GM21825 (cell line): ENCODE results near the gene TIPRL.
"Not testable (repeated sequence)": the region's sequence is repeated elsewhere in the genome, so short reads cannot be mapped to it uniquely, and the experiment has no call there.

Experiments
- ATAC-seq: cut with Tn5 transposase; IDR thresholded peaks from one replicate; pipeline ENCODE4 v1.9.1; 2021; ENCODE audit warnings: mild to moderate bottlenecking, moderate library complexity; ENCODE audit not compliant: unreplicated experiment

TIPRL gene

GRCh38 chr1:168207673-168208072 is 28.9 kb downstream of the TIPRL start:
- not testable (repeated sequence) for ATAC-seq

DNA sequence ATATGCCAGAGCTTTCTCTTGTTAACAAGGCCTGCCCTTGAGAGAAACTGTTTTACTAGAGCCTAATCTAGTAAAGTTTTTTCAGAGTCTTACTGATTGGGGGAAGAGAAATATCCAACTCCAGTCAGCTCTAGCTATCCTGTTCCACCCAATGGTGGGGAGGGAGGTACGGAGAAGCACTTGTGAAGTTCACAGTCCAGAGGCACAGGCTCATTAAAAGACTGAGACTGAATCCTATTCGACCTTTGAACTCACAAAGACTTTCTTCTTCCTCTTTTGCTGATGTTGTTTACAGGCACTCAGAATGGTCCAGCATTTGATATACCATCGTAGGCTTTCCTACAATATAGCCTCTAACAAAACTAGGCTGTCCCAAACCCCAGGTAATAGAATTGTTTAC is 31.6 kb downstream of the TIPRL start:
- ATAC-seq, result no peak

- ATAC-seq, result no peak
These were observed 34.6 kb downstream of the TIPRL start for GRCh38 chr1:168213349-168213748.

DNA sequence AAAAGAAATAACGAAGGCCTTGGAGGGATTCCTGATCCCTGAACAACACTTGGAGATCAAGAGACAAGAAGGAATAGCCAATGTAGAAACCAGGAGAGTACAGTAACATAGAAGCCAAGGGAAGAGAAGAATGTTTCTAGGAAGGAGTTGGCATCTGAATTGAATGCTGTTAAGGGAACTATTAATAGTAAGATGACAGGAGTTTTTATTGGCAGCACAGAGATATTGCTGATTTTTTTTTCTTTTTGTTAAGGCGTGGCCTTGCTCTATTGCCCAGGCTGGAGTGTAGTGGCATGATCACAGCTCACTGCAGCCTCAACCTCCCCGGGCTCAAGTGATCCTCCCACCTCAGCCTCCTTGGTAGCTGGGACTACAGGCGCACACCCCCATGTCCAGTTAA is 37.4 kb downstream of the TIPRL start:
- ATAC-seq, result no peak

GRCh38 chr1:168217664-168218063 is 38.9 kb downstream of the TIPRL start:
- no peak for ATAC-seq

GRCh38 chr1:168218658-168219057 is 39.9 kb downstream of the TIPRL start:
- ATAC-seq, result no peak

DNA sequence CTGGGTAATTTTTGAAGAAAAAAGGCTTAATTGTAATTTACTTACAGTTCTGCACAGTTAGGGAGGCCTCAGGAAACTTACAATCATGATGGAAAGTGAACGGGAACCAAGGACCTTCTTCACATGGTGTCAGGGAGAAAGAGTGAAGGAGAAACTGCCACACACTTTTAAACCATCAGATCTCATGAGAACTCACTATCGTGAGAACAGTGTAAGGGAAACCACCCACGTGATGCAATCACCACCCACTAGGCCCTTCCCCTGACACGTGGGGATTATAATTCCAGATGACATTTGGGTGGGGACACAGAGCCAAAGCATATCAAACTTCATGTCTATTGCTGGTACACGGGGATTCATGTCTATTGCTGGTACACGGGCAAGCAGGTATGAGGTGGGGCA is 41.7 kb downstream of the TIPRL start:
- ATAC-seq, result no peak

- ATAC-seq, result no peak
These were observed 42.5 kb downstream of the TIPRL start for GRCh38 chr1:168221275-168221674.

GRCh38 chr1:168223261-168223660 is 44.5 kb downstream of the TIPRL start:
- ATAC-seq, result no peak

- ATAC-seq, result no peak
These were observed 45.1 kb downstream of the TIPRL start for GRCh38 chr1:168223681-168224540.

GRCh38 chr1:168224991-168225390 is 46.2 kb downstream of the TIPRL start:
- ATAC-seq, result no peak

DNA sequence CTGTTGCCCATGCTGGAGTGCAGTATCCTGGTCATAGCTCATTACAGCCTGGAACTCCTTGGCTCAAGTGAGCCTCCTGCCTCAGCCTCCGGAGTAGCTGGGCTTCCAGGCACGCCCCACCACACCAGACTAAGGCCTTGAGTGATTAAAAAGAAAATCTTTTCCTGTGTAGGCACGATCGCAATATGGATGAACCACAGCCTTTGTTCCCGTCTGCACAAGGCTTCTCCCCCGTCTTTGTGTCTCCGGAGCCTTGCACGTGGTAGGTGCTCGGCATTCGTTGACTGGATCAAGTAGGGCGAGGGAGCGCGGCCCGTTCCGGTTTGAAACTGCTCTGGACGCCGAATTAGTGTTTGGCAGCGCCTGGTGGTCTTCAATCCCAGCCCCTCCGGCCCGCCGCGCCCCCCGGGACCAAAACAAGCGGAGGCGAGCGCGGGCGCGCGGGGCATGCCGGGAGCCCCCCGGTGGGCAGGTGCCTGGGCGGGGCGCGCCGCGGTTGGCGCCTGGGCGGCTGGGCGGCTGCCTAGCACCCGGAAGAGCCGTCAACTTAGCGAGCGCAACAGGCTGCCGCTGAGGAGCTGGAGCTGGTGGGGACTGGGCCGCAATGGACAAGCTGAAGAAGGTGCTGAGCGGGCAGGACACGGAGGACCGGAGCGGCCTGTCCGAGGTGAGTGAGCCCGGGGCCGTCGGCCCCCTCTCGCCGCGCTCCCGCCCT is 46.9 kb downstream of the TIPRL start, which contains the start of gene SFT2D2:
TSS of gene SFT2D2 (plus strand) at position 529 of the 715 bp plus-strand sequence. CDS start at position 605, 76 bp downstream.
- ATAC-seq, result peak; percentile 76

GRCh38 chr1:168227620-168228019 is 48.9 kb downstream of the TIPRL start:
- ATAC-seq, result no peak

DNA sequence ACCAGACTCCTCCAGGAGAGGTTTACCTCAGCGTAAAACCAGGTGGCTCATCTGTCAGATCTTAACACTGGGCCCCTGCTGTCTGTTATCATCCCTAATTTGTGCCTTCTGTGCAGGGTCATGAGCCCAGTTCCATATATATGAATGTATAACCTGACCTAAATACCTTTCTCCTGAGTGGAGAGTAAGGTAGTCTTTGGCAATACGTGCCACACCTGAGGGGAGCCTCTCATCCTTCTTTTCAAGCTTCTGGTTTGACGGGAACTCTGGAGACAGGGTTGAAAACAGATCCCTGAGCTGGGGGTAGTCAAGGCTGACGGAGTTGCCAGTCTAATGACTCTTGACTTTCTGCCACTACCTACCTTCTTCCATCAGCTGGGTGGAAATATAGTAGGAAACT is 51.1 kb downstream of the TIPRL start:
- no peak for ATAC-seq

GRCh38 chr1:168230709-168231108 is 51.9 kb downstream of the TIPRL start:
- ATAC-seq, result no peak

GRCh38 chr1:168234846-168235547 is 56.2 kb downstream of the TIPRL start:
- ATAC-seq, result peak; percentile 77

DNA sequence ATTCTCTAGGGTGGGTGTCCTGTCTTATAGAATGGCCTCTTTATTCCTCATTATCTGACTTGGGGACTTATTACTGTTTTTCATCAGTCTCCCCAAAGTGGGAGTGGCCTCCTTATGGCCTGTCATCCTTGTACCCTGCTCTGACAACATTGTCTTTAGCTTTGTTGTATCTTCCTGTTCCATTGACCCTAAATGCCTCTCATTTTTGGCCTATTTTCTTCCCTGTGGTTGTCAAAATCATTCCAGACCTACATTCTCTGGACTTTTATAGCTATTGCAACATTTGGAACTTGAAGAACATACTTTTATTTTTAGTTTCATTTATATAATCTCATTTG is 56.8 kb downstream of the TIPRL start:
- ATAC-seq, result peak; percentile 11

DNA sequence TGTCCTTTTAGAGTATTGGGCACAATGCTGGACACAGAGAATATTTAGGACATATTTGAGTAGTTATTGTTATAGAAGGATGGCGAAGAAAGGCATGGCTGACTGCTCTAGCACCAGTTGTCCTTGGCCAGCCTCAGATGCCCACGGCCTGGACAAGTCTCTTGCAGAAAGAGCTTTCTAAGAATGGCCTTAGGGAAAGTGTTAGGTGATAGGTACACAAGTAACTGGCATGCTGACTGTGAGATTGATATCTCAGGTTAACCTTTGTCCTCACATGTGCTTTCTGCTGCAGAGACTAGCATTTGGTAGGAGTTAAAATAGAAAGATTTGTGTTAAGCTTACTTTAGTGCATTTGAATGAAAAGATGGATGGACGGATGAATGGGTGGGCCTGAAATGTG is 57.2 kb downstream of the TIPRL start:
- no peak for ATAC-seq

DNA sequence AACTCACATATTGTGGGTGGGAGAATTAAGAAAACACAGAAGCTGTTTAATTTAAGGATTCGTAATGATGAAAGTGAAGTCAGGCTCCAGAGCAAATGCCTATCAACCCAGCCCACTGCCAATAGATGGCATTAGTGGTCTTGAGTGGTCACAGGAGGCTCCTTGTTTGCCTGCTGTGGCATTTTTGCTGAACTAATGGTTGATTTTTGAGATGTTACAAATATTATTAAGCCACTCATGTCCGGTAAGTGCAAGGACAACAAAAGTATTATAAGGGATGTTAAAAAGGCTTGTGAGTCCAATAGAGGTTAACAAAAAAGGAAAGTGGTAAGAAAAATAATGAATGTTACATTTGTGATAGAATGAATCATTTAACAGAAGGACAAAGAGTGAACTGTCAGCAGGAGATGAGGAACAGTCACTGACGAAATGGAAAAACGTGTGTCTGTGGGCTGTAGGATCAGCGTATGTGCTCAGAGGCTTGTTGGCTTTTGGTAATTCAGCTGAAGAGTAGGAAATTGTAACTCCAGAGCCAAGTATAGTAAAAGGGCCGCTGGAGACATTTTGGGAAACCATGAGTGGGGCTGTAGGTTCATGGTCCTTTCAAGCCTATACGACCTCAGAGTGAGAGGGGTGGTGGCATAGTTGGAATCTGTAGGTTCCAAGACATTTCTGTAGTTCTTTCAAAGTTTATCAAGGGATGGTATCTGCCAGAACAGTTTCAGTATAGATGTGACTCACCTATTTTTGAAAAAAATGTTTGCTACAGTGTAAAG is 58.3 kb downstream of the TIPRL start:
- ATAC-seq, result no peak

GRCh38 chr1:168243198-168243597 is 64.4 kb downstream of the TIPRL start:
- no peak for ATAC-seq
